Progenitor cell of endocrine pancreas (in vitro differentiated cells): ENCODE data around the gene DPY19L3. TPM values are rescaled to one million over a fixed set of nuclear protein-coding genes. Genes with fewer than 3 reads are reported as not detected.

Experiments used
- DNase-seq: peaks from one replicate; pipeline ENCODE4 v3.0.0; 2021; ENCODE audit warnings: low spot score; ENCODE audit not compliant: unreplicated experiment
- H3K27ac Mint-ChIP-seq: 2 replicates; pipeline ENCODE4 v1.8.0; 2021; ENCODE audit warnings: mild to moderate bottlenecking, moderate library complexity, mixed read lengths
- H3K27me3 Mint-ChIP-seq: 2 replicates; pipeline ENCODE4 v1.8.0; 2021; ENCODE audit warnings: mixed read lengths
- H3K36me3 Mint-ChIP-seq: 2 replicates; pipeline ENCODE4 v1.8.0; 2022; ENCODE audit warnings: mixed read lengths; ENCODE audit not compliant: insufficient read depth
- H3K4me1 Mint-ChIP-seq: 2 replicates; pipeline ENCODE4 v1.8.0; 2021; ENCODE audit warnings: low read depth, mixed read lengths
- H3K4me3 Mint-ChIP-seq: 2 replicates; pipeline ENCODE4 v1.8.0; 2021; ENCODE audit warnings: low read depth, mild to moderate bottlenecking, moderate library complexity, mixed read lengths
- H3K9me3 Mint-ChIP-seq: 2 replicates; pipeline ENCODE4 v1.8.0; 2021; ENCODE audit warnings: low read depth, mixed read lengths
- total RNA-seq: library from RNA; stranded (reverse); gene quantifications from 2 replicates; pipeline ENCODE4 v1.2.1, GENCODE V29; 2021
- TF ChIP-seq, protein P1 (sequence below): fragments of 200-600 bp; sonication (generic); IDR thresholded peaks from one replicate; pipeline ENCODE4 v1.5.0; 2021; ENCODE audit warnings: antibody characterized with exemption, mild to moderate bottlenecking; ENCODE audit not compliant: unreplicated experiment

Gene DPY19L3
- total RNA-seq, 1 donor from 2014 or later: 205 TPM

DNA sequence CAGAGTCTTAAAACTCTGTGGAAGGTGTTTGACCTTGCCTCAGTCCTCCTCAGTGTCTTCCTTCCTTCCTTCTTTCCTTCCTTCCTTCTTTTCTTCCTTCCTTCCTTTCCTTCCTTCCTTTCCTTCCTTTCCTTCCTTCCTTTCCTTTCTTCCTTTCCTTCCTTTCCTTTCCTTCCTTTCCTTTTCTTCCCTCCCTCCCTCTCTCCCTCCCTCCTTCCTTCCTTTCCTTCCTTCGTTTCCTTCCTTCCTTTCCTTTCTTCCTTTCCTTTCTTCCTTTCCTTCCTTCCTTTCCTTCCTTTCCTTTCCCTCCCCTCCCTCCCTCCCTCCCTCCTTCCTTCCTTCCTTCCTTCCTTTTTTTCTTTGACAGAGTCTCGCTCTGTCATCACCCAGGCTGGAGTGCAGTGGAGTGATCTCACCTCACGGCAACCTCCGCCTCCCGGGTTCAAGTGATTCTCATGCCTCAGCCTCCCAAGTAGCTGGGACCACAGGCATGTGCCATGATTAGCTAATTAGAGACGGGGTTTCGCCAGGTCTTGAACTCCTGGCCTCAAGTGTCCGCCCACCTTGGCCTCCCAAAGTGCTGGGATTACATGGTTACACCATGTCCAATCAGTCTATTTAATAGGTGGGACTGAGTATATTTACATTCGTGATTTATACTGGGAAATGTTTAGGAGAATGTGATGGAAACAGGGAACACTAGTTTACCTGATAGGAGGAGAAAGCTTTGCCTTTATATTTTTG lies 43.8 kb upstream of the DPY19L3 start:
- Mint-ChIP-seq H3K9me3 (no peaks in the 10 kb centered on the region), H3K4me3 (no peak overlapping the region), H3K27ac (peak overlapping the region; percentile 82), H3K4me1 (peaks cover 5% of the 10 kb centered on the region), H3K27me3 (no peaks in the 10 kb centered on the region), H3K36me3 (peaks cover 36% of the 10 kb centered on the region)
- no peak for DNase-seq
- TF ChIP-seq, protein P1, sequence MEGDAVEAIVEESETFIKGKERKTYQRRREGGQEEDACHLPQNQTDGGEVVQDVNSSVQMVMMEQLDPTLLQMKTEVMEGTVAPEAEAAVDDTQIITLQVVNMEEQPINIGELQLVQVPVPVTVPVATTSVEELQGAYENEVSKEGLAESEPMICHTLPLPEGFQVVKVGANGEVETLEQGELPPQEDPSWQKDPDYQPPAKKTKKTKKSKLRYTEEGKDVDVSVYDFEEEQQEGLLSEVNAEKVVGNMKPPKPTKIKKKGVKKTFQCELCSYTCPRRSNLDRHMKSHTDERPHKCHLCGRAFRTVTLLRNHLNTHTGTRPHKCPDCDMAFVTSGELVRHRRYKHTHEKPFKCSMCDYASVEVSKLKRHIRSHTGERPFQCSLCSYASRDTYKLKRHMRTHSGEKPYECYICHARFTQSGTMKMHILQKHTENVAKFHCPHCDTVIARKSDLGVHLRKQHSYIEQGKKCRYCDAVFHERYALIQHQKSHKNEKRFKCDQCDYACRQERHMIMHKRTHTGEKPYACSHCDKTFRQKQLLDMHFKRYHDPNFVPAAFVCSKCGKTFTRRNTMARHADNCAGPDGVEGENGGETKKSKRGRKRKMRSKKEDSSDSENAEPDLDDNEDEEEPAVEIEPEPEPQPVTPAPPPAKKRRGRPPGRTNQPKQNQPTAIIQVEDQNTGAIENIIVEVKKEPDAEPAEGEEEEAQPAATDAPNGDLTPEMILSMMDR: no peak

DNA sequence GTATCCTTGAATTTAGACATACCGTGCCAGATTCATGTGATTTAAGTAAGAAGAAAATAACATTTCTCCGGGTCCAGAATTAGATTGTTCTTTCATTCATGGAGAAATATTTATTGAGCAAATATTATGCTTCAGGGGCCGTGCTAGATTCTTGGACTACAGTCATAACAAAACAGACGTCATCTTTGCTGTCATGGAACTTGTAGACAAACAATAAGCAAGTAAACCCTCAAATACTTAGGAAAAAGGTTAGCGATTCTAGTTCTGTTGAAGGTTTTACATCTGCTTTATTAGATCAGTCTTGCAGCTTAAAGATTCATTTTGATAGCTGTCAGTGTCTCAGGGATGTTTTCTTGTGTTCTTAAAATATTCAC lies 43.3 kb upstream of the DPY19L3 start:
- no peaks in the 10 kb centered on the region for H3K27me3 Mint-ChIP-seq

DNA sequence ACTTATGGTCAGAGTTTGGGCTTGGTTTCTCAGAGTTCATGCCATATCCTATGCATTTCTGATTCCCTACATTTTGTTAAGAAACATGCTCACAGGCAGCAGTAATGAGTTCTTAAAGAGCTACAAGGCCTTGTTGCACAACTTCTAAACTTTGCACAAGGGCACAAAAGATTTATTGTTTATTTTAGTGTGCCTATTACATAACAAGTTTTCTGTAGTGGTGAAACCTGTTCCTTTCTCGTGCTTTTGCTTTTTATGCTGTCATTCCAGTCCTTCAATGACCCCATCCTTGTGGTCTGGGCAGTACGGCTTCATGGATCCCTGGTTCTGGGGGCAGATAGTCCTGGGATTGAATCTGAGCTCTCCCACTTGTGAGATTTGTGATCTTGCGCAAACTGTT lies 42.4 kb upstream of the DPY19L3 start:
- no peaks in the 10 kb centered on the region for H3K27me3 Mint-ChIP-seq
- H3K9me3 Mint-ChIP-seq: no peaks in the 10 kb centered on the region
- DNase-seq: no peak
- peaks cover 7% of the 10 kb centered on the region for H3K4me1 Mint-ChIP-seq
- H3K36me3 Mint-ChIP-seq: peaks cover 40% of the 10 kb centered on the region
- H3K27ac Mint-ChIP-seq: peak overlapping the region; percentile 49
- TF ChIP-seq, protein P1: no peak
- no peak overlapping the region for H3K4me3 Mint-ChIP-seq

More for the DNA sequence above, 43.3 kb upstream of the DPY19L3 start:
- Mint-ChIP-seq H3K27ac (no peak overlapping the region), H3K9me3 (no peaks in the 10 kb centered on the region), H3K36me3 (peaks cover 39% of the 10 kb centered on the region), H3K4me3 (no peak overlapping the region), H3K4me1 (peaks cover 7% of the 10 kb centered on the region)
- TF ChIP-seq, protein P1: no peak
- DNase-seq: no peak

DNA sequence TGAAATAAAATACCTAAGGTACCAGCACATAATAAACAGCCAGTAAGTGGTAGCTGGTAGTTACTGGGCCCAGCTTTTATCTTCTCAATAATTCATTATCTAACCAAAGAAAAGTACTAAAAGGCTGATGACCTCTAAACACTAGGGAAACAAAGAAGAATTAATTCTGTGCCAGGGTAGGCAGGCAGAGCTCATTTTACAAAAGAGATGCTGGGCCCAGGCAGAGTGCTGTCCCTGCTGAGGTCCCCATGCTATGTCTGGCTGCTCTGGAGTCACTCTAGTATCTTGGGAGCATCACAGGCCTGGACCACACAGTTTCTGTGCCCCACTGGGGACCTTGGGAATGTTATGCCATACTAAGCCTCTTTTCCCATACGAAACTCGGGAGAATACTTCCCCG lies 41.9 kb upstream of the DPY19L3 start:
- Mint-ChIP-seq H3K4me1 (peaks cover 7% of the 10 kb centered on the region), H3K9me3 (no peaks in the 10 kb centered on the region), H3K36me3 (peaks cover 39% of the 10 kb centered on the region), H3K4me3 (no peak overlapping the region), H3K27ac (peak overlapping the region; percentile 49), H3K27me3 (no peaks in the 10 kb centered on the region)
- TF ChIP-seq, protein P1: no peak
- DNase-seq: no peak

DNA sequence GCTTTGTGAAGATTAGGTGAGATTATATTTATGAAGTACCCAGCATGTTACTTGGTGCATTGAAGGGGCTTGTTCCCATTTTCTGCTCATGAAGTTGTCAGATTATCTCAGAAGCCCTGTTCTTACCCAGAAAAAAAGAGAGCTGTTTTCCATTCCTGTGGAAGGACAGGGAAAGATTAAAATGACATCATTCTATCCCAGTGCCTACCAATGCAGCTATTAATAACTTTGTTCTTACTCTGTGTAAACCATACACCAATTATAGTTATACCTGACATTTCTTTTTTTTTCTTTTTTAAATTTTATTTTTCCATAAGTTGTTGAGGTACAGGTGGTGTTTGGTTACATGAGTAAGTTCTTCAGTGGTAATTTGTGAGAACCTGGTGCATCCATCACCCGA lies 41.5 kb upstream of the DPY19L3 start:
- Mint-ChIP-seq H3K27ac (peak overlapping the region; percentile 5), H3K4me1 (peaks cover 7% of the 10 kb centered on the region), H3K9me3 (no peaks in the 10 kb centered on the region), H3K36me3 (peaks cover 38% of the 10 kb centered on the region), H3K4me3 (no peak overlapping the region), H3K27me3 (no peaks in the 10 kb centered on the region)
- TF ChIP-seq, protein P1: no peak
- DNase-seq: no peak
